C4-2B (cell line): ENCODE results near the gene NGFR.

Source experiments
- H3K27ac ChIP-seq: fragments of 450-650 bp; 2 replicates; pipeline ENCODE4 v1.5.1; 2017
- CTCF ChIP-seq: fragments of 450-650 bp; conservative IDR thresholded peaks from 2 replicates; pipeline ENCODE4 v1.5.1; 2017; ENCODE audit warnings: mild to moderate bottlenecking
- ZFX ChIP-seq: fragments of 450-650 bp; IDR thresholded peaks from 2 replicates; pipeline ENCODE4 v1.6.1; 2017

Gene NGFR

GRCh38 chr17:49554694-49555494 lies 59.8 kb downstream of the NGFR start:
- TF ChIP-seq ZFX: no peak
- TF ChIP-seq CTCF: no peak
- H3K27ac ChIP-seq: no peak overlapping the region

GRCh38 chr17:49555495-49556222 lies 60.6 kb downstream of the NGFR start:
- no peak overlapping the region for H3K27ac ChIP-seq
- TF ChIP-seq ZFX (no peak), CTCF (no peak)

- H3K27ac ChIP-seq: no peak overlapping the region
- TF ChIP-seq ZFX: no peak
- TF ChIP-seq CTCF: peak; percentile 98
Observed at GRCh38 chr17:49556223-49556943, 61.3 kb downstream of the NGFR start.

GRCh38 chr17:49557312-49558024 lies 62.4 kb downstream of the NGFR start:
- no peak overlapping the region for H3K27ac ChIP-seq
- TF ChIP-seq ZFX: no peak
- TF ChIP-seq CTCF: peak; percentile 77
